GM12878 (cell line): ENCODE measurements around the gene BMF. TPM values are rescaled to one million over a fixed set of nuclear protein-coding genes. Genes with fewer than 3 reads are reported as not detected.

Experiments used
- ATAC-seq: fragments of 200-7000 bp; cut with Tn5 transposase; 3 replicates; pipeline ENCODE4 v1.9.1; 2020; ENCODE audit warnings: mild to moderate bottlenecking, moderate library complexity
- BruUV-seq: library from RNA; stranded (reverse); fragments of 400-500 nt; replicated peaks from 2 replicates; lab custom pipeline; 2021; lab: Mats Ljungman, UMichigan
- CTCF ChIA-PET: fragments of 300-600 bp; sonication (Branson Sonifier 250); formaldehyde crosslinking; extraction: SDS; loops from one replicate; lab custom pipeline; 2021; ENCODE audit warnings: inconsistent platforms; lab: Yijun Ruan, JAX
- POLR2A ChIA-PET: fragments of 350-600 bp; formaldehyde crosslinking; extraction: SDS; loops from one replicate; lab custom pipeline; 2021; ENCODE audit warnings: inconsistent platforms; lab: Charles Lee
- RAD21 ChIA-PET: fragments of 300-600 bp; sonication (Branson Sonifier 250); formaldehyde crosslinking; loops from one replicate; lab custom pipeline; 2023; ENCODE audit warnings: antibody characterized with exemption; ENCODE audit not compliant: unreplicated experiment; lab: Charles Lee
- SMC1A ChIA-PET: fragments of 300-600 bp; sonication (Branson Sonifier 250); formaldehyde crosslinking; loops from one replicate; lab custom pipeline; 2023; ENCODE audit not compliant: unreplicated experiment, uncharacterized antibody; lab: Charles Lee
- DNase-seq: peaks from one replicate; pipeline ENCODE4 v3.0.0-alpha.2; 2011; ENCODE audit warnings: low read depth, low spot score
- FAIRE-seq: peaks from 3 replicates; lab custom pipeline; 2011; peaks lifted over from hg19 to GRCh38; lab: Jason Lieb, UNC
- H2AFZ ChIP-seq: 2 replicates; pipeline ENCODE4 v1.6.0; 2011; ENCODE audit warnings: low read depth, low read length, control low read depth; ENCODE audit not compliant: control insufficient read depth
- H3K27ac ChIP-seq: 2 replicates; pipeline ENCODE4 v1.5.1; 2011; ENCODE audit warnings: control low read depth; ENCODE audit not compliant: control insufficient read depth, insufficient read depth
- H3K27me3 ChIP-seq, 2 experiments: replicated peaks in 1 of 2; 2 replicates each; pipeline versions ENCODE4 v1.6.0 to v1.6.1; 2011; ENCODE audit warnings: low read length in 1 of 2; ENCODE audit not compliant: control insufficient read depth in 2 of 2, insufficient read depth in 2 of 2
- H3K36me3 ChIP-seq, 2 experiments: 2 replicates each; pipeline ENCODE4 v1.5.1; 2011; ENCODE audit warnings: low read length in 1 of 2; ENCODE audit not compliant: control insufficient read depth in 2 of 2, insufficient read depth in 2 of 2
- H3K4me1 ChIP-seq: 2 replicates; pipeline ENCODE4 v1.6.1; 2011; ENCODE audit warnings: mild to moderate bottlenecking, low read length, moderate library complexity, mixed read lengths; ENCODE audit not compliant: control insufficient read depth, insufficient read depth
- H3K4me2 ChIP-seq: 2 replicates; pipeline ENCODE4 v1.6.0; 2011; ENCODE audit warnings: control low read depth; ENCODE audit not compliant: control insufficient read depth, insufficient read depth
- H3K4me3 ChIP-seq: fragments of 200-600 bp; sonication (generic); 2 replicates; pipeline ENCODE4 v1.5.1; 2016
- H3K79me2 ChIP-seq: 2 replicates; pipeline ENCODE4 v1.6.0; 2011; ENCODE audit warnings: low read length; ENCODE audit not compliant: control insufficient read depth, insufficient read depth
- H3K9ac ChIP-seq: 2 replicates; pipeline ENCODE4 v1.8.0; 2011; ENCODE audit warnings: low read length, control low read depth, mixed read lengths; ENCODE audit not compliant: control insufficient read depth, insufficient read depth
- H3K9me3 ChIP-seq: replicated peaks from 3 replicates; pipeline ENCODE4 v1.5.1; 2011; ENCODE audit warnings: mild to moderate bottlenecking, low read length; ENCODE audit not compliant: control insufficient read depth, insufficient read depth
- H4K20me1 ChIP-seq: 2 replicates; pipeline ENCODE4 v1.6.0; 2011; ENCODE audit not compliant: control insufficient read depth, insufficient read depth
- FOS ChIP-seq: IDR thresholded peaks from 3 replicates; pipeline ENCODE4 v1.6.1; 2011; ENCODE audit warnings: borderline replicate concordance; ENCODE audit not compliant: insufficient read length; ENCODE audit errors: extremely low read depth
- NFYB ChIP-seq: IDR thresholded peaks from 2 replicates; pipeline ENCODE4 v1.6.1; 2011; ENCODE audit warnings: low read depth, mild to moderate bottlenecking, low read length, improper control_type of control experiment, moderate library complexity; ENCODE audit not compliant: insufficient read depth
- SREBF1 ChIP-seq: IDR thresholded peaks from 2 replicates; pipeline ENCODE4 v1.6.1; 2012; ENCODE audit warnings: mild to moderate bottlenecking, low read length
- WGBS: methylation state at CpG from one replicate; pipeline ENCODE4 v1.1.6; 2016; ENCODE audit warnings: low lambda C conversion rate; ENCODE audit not compliant: insufficient replicate concordance, insufficient coverage; ENCODE audit errors: missing lambda C conversion rate; 5-methylcytosine and 5-hydroxymethylcytosine counted together
- in situ Hi-C: fragments of 300-500 bp; cut with MboI; formaldehyde crosslinking; loops from 9 replicates; pipeline ENCODE4 v1.14.3; 2018; ENCODE audit warnings: mixed read lengths
- intact Hi-C: fragments of 100-400 bp; cut with micrococcal nuclease; formaldehyde crosslinking; loops from one replicate; pipeline ENCODE4 v1.14.2; 2022; ENCODE audit not compliant: unreplicated experiment
- polyA plus RNA-seq, 11 experiments: library from polyadenylated mRNA; depleted of rRNA in 4 of 11; unstranded in 6 of 11; stranded (reverse) in 5 of 11; fragments of >200 nt; fragmentation: Nextera tagmentation in 4 of 11; fragmentation: Illumina TruSeq in 1 of 11; extraction: Ambion mirVana in 4 of 11; extraction: Trizol in 1 of 11; gene quantifications; 1 replicate in 1 of 11; 2 replicates in 10 of 11; pipeline versions ENCODE4 v1.2.1 to v1.2.3, GENCODE V29; 2011 to 2016; ENCODE audit warnings: inconsistent platforms in 2 of 11, missing spikeins in 2 of 11, low read depth in 1 of 11
- total RNA-seq, 4 experiments: library from RNA; depleted of rRNA in 3 of 4; stranded (reverse); fragments of >200 nt in 3 of 4; fragmentation: Illumina TruSeq in 1 of 4; extraction: Trizol in 1 of 4; gene quantifications; 2 replicates each; pipeline versions ENCODE4 v1.2.1 to v1.2.3, GENCODE V29; 2013 to 2021
- TF ChIP-seq, protein P1 (sequence below): fragments of 450-650 bp; conservative IDR thresholded peaks from 2 replicates; pipeline ENCODE4 v1.6.1; 2017; ENCODE audit warnings: mild to moderate bottlenecking, moderate library complexity

The BMF gene
- total and polyA plus RNA-seq, 10 of the 15 experiments (the other 5 are each of a cell fraction or from before 2014, with no cell fraction given), result 0.82 to 34.9 (median 16.9) TPM

DNA sequence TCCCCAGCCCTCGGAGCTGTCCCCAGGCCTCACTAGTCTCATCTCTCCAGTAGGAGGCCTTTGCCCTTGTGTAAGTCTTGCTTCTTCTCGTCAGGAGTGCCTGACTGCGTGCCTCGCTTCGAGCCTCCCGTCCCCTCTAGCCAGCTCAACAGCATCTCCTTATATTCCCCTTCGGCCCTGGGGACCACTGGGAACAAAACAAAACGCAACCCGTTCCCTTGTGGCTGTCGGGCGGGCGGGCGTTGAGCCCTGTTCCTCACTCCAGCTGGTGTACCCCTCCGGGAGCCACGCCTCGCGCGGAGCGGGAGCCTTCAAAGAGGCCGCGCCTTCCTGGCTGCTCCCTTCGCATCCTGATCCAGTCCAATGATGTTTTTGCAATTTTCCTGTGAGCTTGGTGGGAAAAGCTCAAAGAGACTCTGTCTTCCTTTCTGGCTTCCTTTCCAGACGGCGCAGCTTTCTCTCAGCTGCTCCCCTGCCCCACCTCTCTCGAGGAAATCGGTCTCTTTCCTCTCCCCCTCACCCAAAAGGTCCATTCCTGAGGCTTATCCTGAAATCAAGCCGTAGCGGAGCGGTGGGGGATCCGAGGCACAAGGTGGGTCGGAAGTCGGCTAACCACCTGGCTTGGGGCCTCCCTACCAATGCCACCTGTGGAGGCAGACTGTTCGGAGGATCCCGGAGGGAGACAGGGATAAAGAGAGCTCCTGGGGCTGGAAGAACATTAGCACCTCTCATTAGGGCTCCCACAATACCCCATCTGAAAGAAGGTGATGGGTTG is 36.3 kb downstream of the BMF start (continued):
- TF ChIP-seq NFYB, result no peak

DNA sequence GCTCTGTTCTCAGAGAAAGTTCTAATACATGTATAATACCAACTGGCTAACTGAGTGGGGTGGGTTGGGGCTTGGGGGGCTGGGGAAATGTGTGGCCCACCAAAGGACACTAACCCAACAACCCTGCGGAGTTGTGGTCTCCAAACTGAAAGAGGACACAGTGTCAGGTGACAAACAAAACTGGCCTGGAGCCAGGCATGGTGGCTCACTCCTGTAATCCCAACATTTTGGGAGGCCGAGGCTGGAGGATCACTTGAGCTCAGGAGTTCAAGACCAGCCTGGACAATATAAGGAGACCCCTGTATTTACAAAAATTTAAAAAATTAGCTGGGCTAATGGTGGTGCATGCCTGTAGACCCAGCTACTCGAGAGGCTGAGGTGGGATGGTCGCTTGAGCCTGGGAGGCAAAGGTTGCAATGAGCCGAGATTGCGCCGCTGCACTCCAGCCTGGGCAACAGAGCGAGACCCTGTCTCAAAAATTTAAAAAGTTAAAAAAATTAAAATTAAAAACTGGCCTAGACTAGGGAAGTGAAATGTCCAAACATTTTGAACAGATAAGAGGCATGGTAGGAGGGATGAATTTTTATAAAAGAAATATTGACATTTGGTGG is 38.0 kb downstream of the BMF start:
- Histone ChIP-seq H3K27ac (no peak overlapping the region), H3K36me3 (no peaks in the 10 kb centered on the region), H3K79me2 (no peaks in the 10 kb centered on the region), H3K9ac (no peak overlapping the region), H3K9me3 (no peaks in the 10 kb centered on the region; the same call in 2 of the 3 replicates), H3K4me2 (no peak overlapping the region), H4K20me1 (no peaks in the 10 kb centered on the region), H3K4me1 (peaks cover 25% of the 10 kb centered on the region), H2AFZ (no peak overlapping the region)
- ChIA-PET SMC1A (interaction anchor here (1.0 to 43.9 kb wide), 7 partner anchors 8 to 98 kb away, joined by 3 to 981 read pairs (median 6); partner anchors contain the start of gene BMF), RAD21 (interaction anchor here (1.3 to 21.0 kb wide), 5 partner anchors 16 to 137 kb away, joined by 4 to 509 read pairs (median 7); partner anchors contain the start of genes BMF and EIF2AK4), POLR2A (interaction anchor here (1.0 to 12.9 kb wide), 5 partner anchors 11 to 36 kb away, joined by 5 to 208 read pairs (median 5); no protein-coding TSS in a partner anchor), CTCF (interaction anchor here (0.6 to 23.9 kb wide), 5 partner anchors 17 to 416 kb away, joined by 3 to 578 read pairs (median 7); partner anchors contain the start of gene BMF)
- WGBS, result 98% methylated on average over 8 of the region's 8 CpGs
- no peak for FAIRE-seq
- in situ Hi-C loops (no loop called here), intact Hi-C loops (no loop called here)
- TF ChIP-seq SREBF1, result no peak
- TF ChIP-seq, protein P1, sequence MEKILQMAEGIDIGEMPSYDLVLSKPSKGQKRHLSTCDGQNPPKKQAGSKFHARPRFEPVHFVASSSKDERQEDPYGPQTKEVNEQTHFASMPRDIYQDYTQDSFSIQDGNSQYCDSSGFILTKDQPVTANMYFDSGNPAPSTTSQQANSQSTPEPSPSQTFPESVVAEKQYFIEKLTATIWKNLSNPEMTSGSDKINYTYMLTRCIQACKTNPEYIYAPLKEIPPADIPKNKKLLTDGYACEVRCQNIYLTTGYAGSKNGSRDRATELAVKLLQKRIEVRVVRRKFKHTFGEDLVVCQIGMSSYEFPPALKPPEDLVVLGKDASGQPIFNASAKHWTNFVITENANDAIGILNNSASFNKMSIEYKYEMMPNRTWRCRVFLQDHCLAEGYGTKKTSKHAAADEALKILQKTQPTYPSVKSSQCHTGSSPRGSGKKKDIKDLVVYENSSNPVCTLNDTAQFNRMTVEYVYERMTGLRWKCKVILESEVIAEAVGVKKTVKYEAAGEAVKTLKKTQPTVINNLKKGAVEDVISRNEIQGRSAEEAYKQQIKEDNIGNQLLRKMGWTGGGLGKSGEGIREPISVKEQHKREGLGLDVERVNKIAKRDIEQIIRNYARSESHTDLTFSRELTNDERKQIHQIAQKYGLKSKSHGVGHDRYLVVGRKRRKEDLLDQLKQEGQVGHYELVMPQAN, result no peak
- no peak for TF ChIP-seq FOS
- TF ChIP-seq, all 136 proteins: peak for 0
- H3K27me3 ChIP-seq, result no peaks in the 10 kb centered on the region
- no peak overlapping the region for H3K4me3 ChIP-seq
- BruUV-seq, result no TSS peak
- no peak for DNase-seq
- no peak for ATAC-seq
